Measurements from ENCODE around the gene ZIC1. TPM values are rescaled to one million over a fixed set of nuclear protein-coding genes. Genes with fewer than 3 reads are reported as not detected.

The ZIC1 gene
- total RNA-seq, 2 experiments from 2014 or later = not detected

DNA sequence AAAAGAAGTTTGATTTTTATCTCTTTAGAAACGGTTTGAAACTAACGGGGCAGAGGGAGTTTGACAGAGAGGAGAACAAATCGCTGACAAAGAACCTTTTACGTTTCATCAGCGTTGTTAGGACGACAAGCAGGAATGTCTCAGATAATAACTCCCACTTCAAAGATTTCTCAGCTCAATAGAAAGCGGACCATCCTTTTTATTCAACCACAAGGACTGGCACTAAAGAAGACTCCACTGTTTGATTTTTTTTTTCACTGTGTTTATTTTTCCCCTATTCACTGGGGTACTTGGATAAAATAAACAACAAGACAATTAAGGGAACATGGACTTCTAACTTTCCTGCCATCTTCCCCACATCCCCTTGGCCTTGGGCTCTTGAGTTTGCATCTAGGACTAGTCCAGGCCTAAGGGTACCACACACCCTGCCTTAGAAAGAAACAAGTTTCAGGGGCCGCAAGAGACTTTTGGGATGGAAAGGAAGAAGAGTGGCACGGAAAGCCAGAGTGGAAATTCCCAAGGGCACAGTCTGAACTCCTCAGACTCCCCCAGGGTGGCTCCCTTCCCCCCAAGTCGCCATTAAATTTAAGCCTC, 21.8 kb upstream of the ZIC1 start:
- no TSS peak for BruUV-seq (replicated peaks)
- Histone ChIP-seq H3K9me2 (ENCODE audit: insufficient read depth, low read length) (no peaks in the 10 kb centered on the region), H3K36me3 (ENCODE audit: insufficient read depth, low read length) (no peaks in the 10 kb centered on the region), H3K4me1 (ENCODE audit: insufficient read depth, low read length, poor library complexity, severe bottlenecking) (no peaks in the 10 kb centered on the region), H3K27ac (ENCODE audit: low read depth, low read length, poor library complexity, severe bottlenecking) (no peak overlapping the region), H4K20me1 (ENCODE audit: insufficient read depth, low read length) (no peaks in the 10 kb centered on the region), H3K9me3 (ENCODE audit: low read length) (no peaks in the 10 kb centered on the region), H3K4me3 (ENCODE audit: low read depth, low read length, poor library complexity, severe bottlenecking) (no peak overlapping the region), H3K4me2 (ENCODE audit: low read length) (no peak overlapping the region), H3K79me2 (ENCODE audit: insufficient read depth, low read depth, low read length) (no peaks in the 10 kb centered on the region), H2AFZ (ENCODE audit: low read length) (no peak overlapping the region)
- TF ChIP-seq CTCF (conservative IDR thresholded peaks at IDR 0.05; ENCODE audit: low read length) = no peak
- no peak for TF ChIP-seq EZH2phosphoT487 (IDR thresholded peaks at IDR 0.05; ENCODE audit: borderline replicate concordance, low read depth, low read length)
- ChIA-PET CTCF (ENCODE audit: unreplicated experiment) (no interaction called here), POLR2A (no interaction called here)
- DNase-seq (ENCODE audit: low spot score) = no peak
- intact Hi-C loops (cut with micrococcal nuclease; ENCODE audit: unreplicated experiment) = no loop called here

- Histone ChIP-seq H3K36me3 (ENCODE audit: insufficient read depth, low read length) (no peaks in the 10 kb centered on the region), H3K4me1 (ENCODE audit: insufficient read depth, low read length, poor library complexity, severe bottlenecking) (no peaks in the 10 kb centered on the region), H2AFZ (ENCODE audit: low read length) (no peak overlapping the region), H3K9me2 (ENCODE audit: insufficient read depth, low read length) (no peaks in the 10 kb centered on the region), H3K9me3 (ENCODE audit: low read length) (no peaks in the 10 kb centered on the region), H3K4me2 (ENCODE audit: low read length) (no peak overlapping the region), H3K79me2 (ENCODE audit: insufficient read depth, low read depth, low read length) (no peaks in the 10 kb centered on the region), H4K20me1 (ENCODE audit: insufficient read depth, low read length) (no peaks in the 10 kb centered on the region), H3K4me3 (ENCODE audit: low read depth, low read length, poor library complexity, severe bottlenecking) (no peak overlapping the region), H3K27ac (ENCODE audit: low read depth, low read length, poor library complexity, severe bottlenecking) (no peak overlapping the region)
- ChIA-PET POLR2A (no interaction called here), CTCF (ENCODE audit: unreplicated experiment) (no interaction called here)
- intact Hi-C loops (cut with micrococcal nuclease; ENCODE audit: unreplicated experiment) = no loop called here
- DNase-seq (ENCODE audit: low spot score) = no peak
- TF ChIP-seq EZH2phosphoT487 (IDR thresholded peaks at IDR 0.05; ENCODE audit: borderline replicate concordance, low read depth, low read length) = no peak
- no TSS peak for BruUV-seq (replicated peaks)
Observed at GRCh38 chr3:147387885-147388699, 21.1 kb upstream of the ZIC1 start.

- no peak overlapping the region for H2AFZ ChIP-seq (ENCODE audit: low read length)
- TF ChIP-seq CTCF (conservative IDR thresholded peaks at IDR 0.05; ENCODE audit: low read length) = no peak
- no peak for TF ChIP-seq EZH2phosphoT487 (IDR thresholded peaks at IDR 0.05; ENCODE audit: borderline replicate concordance, low read depth, low read length)
- no peak overlapping the region for H3K4me3 ChIP-seq (ENCODE audit: low read depth, low read length, poor library complexity, severe bottlenecking)
- ChIA-PET CTCF (ENCODE audit: unreplicated experiment) (no interaction called here), POLR2A (no interaction called here)
- intact Hi-C loops (cut with micrococcal nuclease; ENCODE audit: unreplicated experiment) = no loop called here
- no peak for DNase-seq (ENCODE audit: low spot score)
- H3K36me3 ChIP-seq (ENCODE audit: insufficient read depth, low read length) = no peaks in the 10 kb centered on the region
- no peak overlapping the region for H3K4me2 ChIP-seq (ENCODE audit: low read length)
- no peaks in the 10 kb centered on the region for H4K20me1 ChIP-seq (ENCODE audit: insufficient read depth, low read length)
- H3K27ac ChIP-seq (ENCODE audit: low read depth, low read length, poor library complexity, severe bottlenecking) = no peak overlapping the region
- BruUV-seq (replicated peaks) = no TSS peak
- no peaks in the 10 kb centered on the region for H3K4me1 ChIP-seq (ENCODE audit: insufficient read depth, low read length, poor library complexity, severe bottlenecking)
- H3K79me2 ChIP-seq (ENCODE audit: insufficient read depth, low read depth, low read length) = no peaks in the 10 kb centered on the region
- H3K9me3 ChIP-seq (ENCODE audit: low read length) = no peaks in the 10 kb centered on the region
- no peaks in the 10 kb centered on the region for H3K9me2 ChIP-seq (ENCODE audit: insufficient read depth, low read length)
Observed at GRCh38 chr3:147388700-147389580, 20.2 kb upstream of the ZIC1 start.
